ENCODE data around the gene PTTG1IP2. TPM values are rescaled to one million over a fixed set of nuclear protein-coding genes. Genes with fewer than 3 reads are reported as not detected.

Gene PTTG1IP2
- total RNA-seq, 1 experiment from 2014 or later = not detected

DNA sequence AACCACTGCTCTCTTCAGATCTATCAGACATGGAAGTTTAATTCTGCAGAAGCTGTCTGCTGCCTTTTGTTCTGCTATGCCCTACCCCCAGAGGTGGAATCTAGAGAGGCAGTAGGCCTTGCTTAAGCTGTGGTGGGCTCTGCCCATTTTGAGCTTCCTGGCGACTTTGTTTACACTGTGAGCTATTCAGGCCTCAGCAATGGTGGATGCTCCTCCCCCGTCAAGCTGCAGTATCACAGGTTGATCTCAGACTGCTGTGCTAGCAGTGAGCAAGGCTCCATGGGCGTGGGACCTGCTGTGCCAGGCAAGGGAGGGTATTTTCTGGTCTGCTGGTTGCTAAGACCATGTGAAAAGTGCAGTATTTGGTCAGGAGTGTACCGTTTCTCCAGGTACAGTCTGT, 81.6 kb downstream of the PTTG1IP2 start:
- Histone ChIP-seq H3K9me3 (ENCODE audit: control insufficient read depth in 1 of 2, insufficient read depth in 1 of 2, low read depth in 1 of 2, low read length in 2 of 2) (no peaks in the 10 kb centered on the region), H4K20me1 (ENCODE audit: insufficient read depth) (no peaks in the 10 kb centered on the region), H2AFZ (ENCODE audit: low read depth, low read length, poor library complexity, severe bottlenecking) (no peak overlapping the region), H3K27ac (ENCODE audit: low read depth, low read length) (no peak overlapping the region), H3K4me3 (replicated peaks in 1 of 2; ENCODE audit: low read depth in 1 of 2, low read length in 2 of 2) (no peak overlapping the region), H3K4me2 (ENCODE audit: low read length) (no peak overlapping the region), H3K79me2 (ENCODE audit: insufficient read depth, low read length) (no peaks in the 10 kb centered on the region), H3K4me1 (ENCODE audit: control insufficient read depth in 1 of 2, insufficient read depth in 2 of 2, low read length in 2 of 2) (no peaks in the 10 kb centered on the region), H3K9ac (ENCODE audit: low read length) (no peak overlapping the region), H3K36me3 (ENCODE audit: control insufficient read depth in 1 of 2, insufficient read depth in 2 of 2, low read length in 2 of 2) (no peaks in the 10 kb centered on the region), H3K9me2 (ENCODE audit: insufficient read depth) (no peaks in the 10 kb centered on the region), H3K27me3 (ENCODE audit: insufficient read depth, low read length) (no peaks in the 10 kb centered on the region)
- ATAC-seq = no peak
- no peak for DNase-seq (ENCODE audit: low read depth, low spot score)
- intact Hi-C loops (cut with micrococcal nuclease) = no loop called here
- ChIA-PET POLR2A (no interaction called here), RAD21 (ENCODE audit: low non-redundant PET in 1 of 2, low total read pairs in 2 of 2, uncharacterized antibody in 2 of 2, unreplicated experiment in 2 of 2) (no interaction called here), CTCF (no interaction called here)
- TF ChIP-seq CBX3 (IDR thresholded peaks at IDR 0.05; ENCODE audit: low read depth) (no peak), POLR2AphosphoS5 (IDR thresholded peaks at IDR 0.05; ENCODE audit: low read depth, low read length) (no peak), ZNF274 (IDR thresholded peaks at IDR 0.05; ENCODE audit: low read depth, low read length) (no peak), ELF1 (IDR thresholded peaks at IDR 0.05; ENCODE audit: borderline replicate concordance, low read depth) (no peak), SIN3A (IDR thresholded peaks at IDR 0.05; ENCODE audit: low read depth) (no peak), CEBPB (IDR thresholded peaks at IDR 0.05; ENCODE audit: low read depth) (no peak)
- TF ChIP-seq, protein P1, sequence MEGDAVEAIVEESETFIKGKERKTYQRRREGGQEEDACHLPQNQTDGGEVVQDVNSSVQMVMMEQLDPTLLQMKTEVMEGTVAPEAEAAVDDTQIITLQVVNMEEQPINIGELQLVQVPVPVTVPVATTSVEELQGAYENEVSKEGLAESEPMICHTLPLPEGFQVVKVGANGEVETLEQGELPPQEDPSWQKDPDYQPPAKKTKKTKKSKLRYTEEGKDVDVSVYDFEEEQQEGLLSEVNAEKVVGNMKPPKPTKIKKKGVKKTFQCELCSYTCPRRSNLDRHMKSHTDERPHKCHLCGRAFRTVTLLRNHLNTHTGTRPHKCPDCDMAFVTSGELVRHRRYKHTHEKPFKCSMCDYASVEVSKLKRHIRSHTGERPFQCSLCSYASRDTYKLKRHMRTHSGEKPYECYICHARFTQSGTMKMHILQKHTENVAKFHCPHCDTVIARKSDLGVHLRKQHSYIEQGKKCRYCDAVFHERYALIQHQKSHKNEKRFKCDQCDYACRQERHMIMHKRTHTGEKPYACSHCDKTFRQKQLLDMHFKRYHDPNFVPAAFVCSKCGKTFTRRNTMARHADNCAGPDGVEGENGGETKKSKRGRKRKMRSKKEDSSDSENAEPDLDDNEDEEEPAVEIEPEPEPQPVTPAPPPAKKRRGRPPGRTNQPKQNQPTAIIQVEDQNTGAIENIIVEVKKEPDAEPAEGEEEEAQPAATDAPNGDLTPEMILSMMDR (IDR thresholded peaks at IDR 0.05 in 2 of 3, conservative IDR thresholded peaks at IDR 0.05 in 1 of 3; ENCODE audit: borderline replicate concordance in 1 of 3, insufficient read depth in 1 of 3, low read depth in 2 of 3, low read length in 2 of 3) = no peak
- TF ChIP-seq, protein P2, sequence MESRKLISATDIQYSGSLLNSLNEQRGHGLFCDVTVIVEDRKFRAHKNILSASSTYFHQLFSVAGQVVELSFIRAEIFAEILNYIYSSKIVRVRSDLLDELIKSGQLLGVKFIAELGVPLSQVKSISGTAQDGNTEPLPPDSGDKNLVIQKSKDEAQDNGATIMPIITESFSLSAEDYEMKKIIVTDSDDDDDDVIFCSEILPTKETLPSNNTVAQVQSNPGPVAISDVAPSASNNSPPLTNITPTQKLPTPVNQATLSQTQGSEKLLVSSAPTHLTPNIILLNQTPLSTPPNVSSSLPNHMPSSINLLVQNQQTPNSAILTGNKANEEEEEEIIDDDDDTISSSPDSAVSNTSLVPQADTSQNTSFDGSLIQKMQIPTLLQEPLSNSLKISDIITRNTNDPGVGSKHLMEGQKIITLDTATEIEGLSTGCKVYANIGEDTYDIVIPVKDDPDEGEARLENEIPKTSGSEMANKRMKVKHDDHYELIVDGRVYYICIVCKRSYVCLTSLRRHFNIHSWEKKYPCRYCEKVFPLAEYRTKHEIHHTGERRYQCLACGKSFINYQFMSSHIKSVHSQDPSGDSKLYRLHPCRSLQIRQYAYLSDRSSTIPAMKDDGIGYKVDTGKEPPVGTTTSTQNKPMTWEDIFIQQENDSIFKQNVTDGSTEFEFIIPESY (IDR thresholded peaks at IDR 0.05; ENCODE audit: extremely low read depth, insufficient replicate concordance, low read length) = no peak
- BruUV-seq (replicated peaks) = no TSS peak

Data from HCT116 (cell line).